Nephron progenitor cell (in vitro differentiated cells): Measurements from ENCODE around the gene PSMA4.
A peak's percentile ranks its signal among the peaks of the same experiment; 100 is the strongest.
"Not testable (repeated sequence)": the region's sequence is repeated elsewhere in the genome, so short reads cannot be mapped to it uniquely, and the experiment has no call there.

Experiments used
- DNase-seq: peaks from one replicate; pipeline ENCODE4 v3.0.0; 2021
- H3K27ac Mint-ChIP-seq: 2 replicates; pipeline ENCODE4 v1.8.0; 2021; ENCODE audit warnings: mild to moderate bottlenecking, moderate library complexity, mixed read lengths
- H3K27me3 Mint-ChIP-seq: 2 replicates; pipeline ENCODE4 v1.8.0; 2021; ENCODE audit warnings: mild to moderate bottlenecking, low read depth, mixed read lengths; ENCODE audit not compliant: poor library complexity
- H3K36me3 Mint-ChIP-seq: 2 replicates; pipeline ENCODE4 v1.8.0; 2021; ENCODE audit warnings: low read depth, mixed read lengths
- H3K4me1 Mint-ChIP-seq: 2 replicates; pipeline ENCODE4 v1.8.0; 2021; ENCODE audit warnings: mixed read lengths
- H3K4me3 Mint-ChIP-seq: 2 replicates; pipeline ENCODE4 v1.8.0; 2021; ENCODE audit warnings: mild to moderate bottlenecking, moderate library complexity, mixed read lengths
- H3K9me3 Mint-ChIP-seq: 2 replicates; pipeline ENCODE4 v1.8.0; 2021; ENCODE audit warnings: mild to moderate bottlenecking, moderate library complexity, mixed read lengths
- TF ChIP-seq, protein P1 (sequence below): fragments of 200-600 bp; sonication (generic); IDR thresholded peaks from 2 replicates; pipeline ENCODE4 v1.5.0; 2021; ENCODE audit warnings: antibody characterized with exemption

Gene PSMA4

DNA sequence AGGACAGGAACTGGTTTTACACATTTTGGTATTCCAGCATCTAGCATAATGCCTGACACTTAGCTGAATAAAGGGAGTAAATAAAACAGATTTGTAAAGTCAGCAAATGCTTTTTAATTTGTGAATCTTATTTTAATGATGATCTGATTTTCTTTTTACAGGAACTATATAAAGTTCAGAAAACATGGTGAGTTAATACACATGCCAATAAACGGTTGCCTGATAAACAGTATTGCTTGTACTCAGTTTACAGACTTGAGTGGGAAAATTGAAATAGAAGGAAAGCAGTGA is 1.4 kb downstream of the PSMA4 start:
- peak overlapping the region; percentile 6 for H3K27ac Mint-ChIP-seq
- peaks cover 26% of the 10 kb centered on the region for H3K4me1 Mint-ChIP-seq
- H3K9me3 Mint-ChIP-seq: no peaks in the 10 kb centered on the region
- no peak for DNase-seq
- TF ChIP-seq, protein P1, sequence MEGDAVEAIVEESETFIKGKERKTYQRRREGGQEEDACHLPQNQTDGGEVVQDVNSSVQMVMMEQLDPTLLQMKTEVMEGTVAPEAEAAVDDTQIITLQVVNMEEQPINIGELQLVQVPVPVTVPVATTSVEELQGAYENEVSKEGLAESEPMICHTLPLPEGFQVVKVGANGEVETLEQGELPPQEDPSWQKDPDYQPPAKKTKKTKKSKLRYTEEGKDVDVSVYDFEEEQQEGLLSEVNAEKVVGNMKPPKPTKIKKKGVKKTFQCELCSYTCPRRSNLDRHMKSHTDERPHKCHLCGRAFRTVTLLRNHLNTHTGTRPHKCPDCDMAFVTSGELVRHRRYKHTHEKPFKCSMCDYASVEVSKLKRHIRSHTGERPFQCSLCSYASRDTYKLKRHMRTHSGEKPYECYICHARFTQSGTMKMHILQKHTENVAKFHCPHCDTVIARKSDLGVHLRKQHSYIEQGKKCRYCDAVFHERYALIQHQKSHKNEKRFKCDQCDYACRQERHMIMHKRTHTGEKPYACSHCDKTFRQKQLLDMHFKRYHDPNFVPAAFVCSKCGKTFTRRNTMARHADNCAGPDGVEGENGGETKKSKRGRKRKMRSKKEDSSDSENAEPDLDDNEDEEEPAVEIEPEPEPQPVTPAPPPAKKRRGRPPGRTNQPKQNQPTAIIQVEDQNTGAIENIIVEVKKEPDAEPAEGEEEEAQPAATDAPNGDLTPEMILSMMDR: no peak
- H3K27me3 Mint-ChIP-seq: no peaks in the 10 kb centered on the region
- peak overlapping the region; percentile 100 for H3K4me3 Mint-ChIP-seq
- peaks cover 39% of the 10 kb centered on the region for H3K36me3 Mint-ChIP-seq

GRCh38 chr15:78542647-78543046 is 2.4 kb downstream of the PSMA4 start:
- TF ChIP-seq, protein P1: no peak
- H3K27ac Mint-ChIP-seq: no peak overlapping the region
- no peaks in the 10 kb centered on the region for H3K27me3 Mint-ChIP-seq
- H3K4me3 Mint-ChIP-seq: peak overlapping the region; percentile 100
- no peak for DNase-seq
- peaks cover 46% of the 10 kb centered on the region for H3K36me3 Mint-ChIP-seq
- peaks cover 26% of the 10 kb centered on the region for H3K4me1 Mint-ChIP-seq
- H3K9me3 Mint-ChIP-seq: no peaks in the 10 kb centered on the region

GRCh38 chr15:78550194-78550593 is 9.9 kb downstream of the PSMA4 start:
- TF ChIP-seq, protein P1: no peak
- H3K27ac Mint-ChIP-seq: peak overlapping the region; percentile 76
- no peaks in the 10 kb centered on the region for H3K9me3 Mint-ChIP-seq
- no peak for DNase-seq
- H3K36me3 Mint-ChIP-seq: peaks cover 44% of the 10 kb centered on the region
- H3K27me3 Mint-ChIP-seq: peaks cover 4% of the 10 kb centered on the region
- H3K4me1 Mint-ChIP-seq: peaks cover 17% of the 10 kb centered on the region
- H3K4me3 Mint-ChIP-seq: no peak overlapping the region

GRCh38 chr15:78550815-78551214 is 10.6 kb downstream of the PSMA4 start:
- H3K4me3 Mint-ChIP-seq: no peak overlapping the region
- peaks cover 39% of the 10 kb centered on the region for H3K36me3 Mint-ChIP-seq
- peak overlapping the region; percentile 46 for H3K27ac Mint-ChIP-seq
- H3K4me1 Mint-ChIP-seq: peaks cover 17% of the 10 kb centered on the region
- peaks cover 4% of the 10 kb centered on the region for H3K27me3 Mint-ChIP-seq
- no peaks in the 10 kb centered on the region for H3K9me3 Mint-ChIP-seq
- DNase-seq: no peak
- TF ChIP-seq, protein P1: no peak

DNA sequence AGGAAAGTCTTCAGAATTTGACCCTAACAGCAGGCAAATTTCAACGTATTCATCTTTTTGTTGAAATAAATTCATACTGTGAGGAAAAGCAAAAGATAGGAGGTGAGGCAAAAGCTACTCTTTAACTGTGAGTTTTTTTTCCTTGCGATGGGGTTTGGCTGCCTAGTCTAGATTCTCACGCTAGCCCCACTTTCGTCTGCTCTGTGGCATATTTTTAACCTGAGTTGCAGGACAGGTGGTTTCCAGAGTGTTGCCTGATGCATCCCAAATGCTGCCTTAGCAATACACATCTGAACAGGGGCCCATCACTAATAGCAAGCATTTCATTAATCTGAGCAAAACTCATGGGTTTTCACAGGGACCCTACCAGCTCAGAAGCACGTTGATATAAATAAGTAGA is 11.7 kb downstream of the PSMA4 start:
- H3K4me3 Mint-ChIP-seq: no peak overlapping the region
- H3K27me3 Mint-ChIP-seq: peaks cover 4% of the 10 kb centered on the region
- no peaks in the 10 kb centered on the region for H3K9me3 Mint-ChIP-seq
- TF ChIP-seq, protein P1: no peak
- H3K27ac Mint-ChIP-seq: no peak overlapping the region
- peaks cover 17% of the 10 kb centered on the region for H3K4me1 Mint-ChIP-seq
- no peak for DNase-seq
- peaks cover 28% of the 10 kb centered on the region for H3K36me3 Mint-ChIP-seq

- peaks cover 6% of the 10 kb centered on the region for H3K27me3 Mint-ChIP-seq
These were observed 12.4 kb downstream of the PSMA4 start for GRCh38 chr15:78552597-78552996.

GRCh38 chr15:78560201-78560600 is 20.0 kb downstream of the PSMA4 start:
- DNase-seq, H3K36me3 Mint-ChIP-seq, H3K4me3 Mint-ChIP-seq, H3K27ac Mint-ChIP-seq, H3K9me3 Mint-ChIP-seq, H3K4me1 Mint-ChIP-seq: not testable (repeated sequence)
- H3K27me3 Mint-ChIP-seq: peaks cover 37% of the 10 kb centered on the region

More at GRCh38 chr15:78552597-78552996, 12.4 kb downstream of the PSMA4 start:
- no peaks in the 10 kb centered on the region for H3K9me3 Mint-ChIP-seq
- H3K27ac Mint-ChIP-seq: no peak overlapping the region
- H3K4me1 Mint-ChIP-seq: peaks cover 17% of the 10 kb centered on the region
- peaks cover 23% of the 10 kb centered on the region for H3K36me3 Mint-ChIP-seq
- no peak for DNase-seq
- no peak overlapping the region for H3K4me3 Mint-ChIP-seq
- TF ChIP-seq, protein P1: no peak
